HG03442 (cell line): ENCODE results near the gene RAD51B.
A peak's percentile ranks its signal among the peaks of the same experiment; 100 is the strongest.

Source experiments
- ATAC-seq: cut with Tn5 transposase; IDR thresholded peaks from one replicate; pipeline ENCODE4 v1.9.1; 2021; ENCODE audit warnings: mild to moderate bottlenecking, moderate library complexity; ENCODE audit not compliant: unreplicated experiment

RAD51B gene

DNA sequence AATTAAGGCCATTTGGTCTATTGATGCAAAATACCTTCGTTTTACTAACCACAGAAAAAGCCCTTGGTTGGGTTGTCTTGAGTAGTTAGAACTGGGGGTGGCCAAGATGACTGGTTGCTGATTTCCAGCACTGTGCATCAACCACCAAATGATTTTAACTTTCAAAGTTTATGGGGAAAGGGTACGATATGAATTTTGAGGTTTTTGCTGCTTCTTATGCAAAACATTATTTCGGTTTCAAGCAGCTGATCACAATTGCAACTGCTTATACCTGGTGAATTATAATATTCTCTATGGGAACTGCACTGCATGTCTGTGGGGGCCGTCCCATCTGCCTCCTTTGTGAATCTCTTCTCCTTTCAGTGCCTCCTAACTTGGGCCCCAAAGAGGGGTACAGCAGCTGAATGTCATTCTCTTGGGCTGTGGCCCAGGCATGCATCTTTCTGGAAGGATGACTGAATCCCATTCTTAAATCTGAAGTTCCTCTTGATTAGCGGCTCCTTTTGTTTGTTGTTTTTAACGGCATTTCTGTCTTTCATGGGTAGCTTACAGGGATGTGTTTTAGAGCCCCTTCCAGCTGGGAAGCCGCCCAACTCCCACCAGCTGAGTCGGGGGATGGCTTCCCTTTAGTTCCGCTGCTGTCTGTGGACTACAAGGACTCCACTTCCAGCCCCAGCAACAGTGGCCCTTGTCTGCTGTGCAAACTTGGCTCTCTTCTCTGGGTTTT, 493.5 kb downstream of the RAD51B start:
- peak; percentile 90 for ATAC-seq

GRCh38 chr14:68314642-68315041, 495.1 kb downstream of the RAD51B start:
- no peak for ATAC-seq

DNA sequence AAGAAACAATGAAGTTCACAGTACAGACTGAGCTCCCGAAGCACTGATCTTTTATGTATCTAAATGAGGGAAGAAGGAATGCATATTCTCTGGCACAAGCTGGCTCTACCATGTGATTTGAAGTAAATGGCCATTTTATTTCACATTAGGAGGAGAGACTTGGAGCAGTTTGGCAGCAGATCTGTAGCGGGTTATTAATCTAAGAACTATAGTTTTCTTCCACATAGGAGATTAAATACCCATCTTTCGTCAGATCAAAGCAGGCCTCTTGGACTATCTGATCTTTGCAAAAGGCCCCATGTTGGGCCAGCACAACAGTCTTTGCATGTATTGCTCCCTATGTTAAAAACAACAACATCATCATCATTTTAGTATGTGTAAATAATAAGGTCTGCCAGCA, 495.5 kb downstream of the RAD51B start:
- no peak for ATAC-seq

DNA sequence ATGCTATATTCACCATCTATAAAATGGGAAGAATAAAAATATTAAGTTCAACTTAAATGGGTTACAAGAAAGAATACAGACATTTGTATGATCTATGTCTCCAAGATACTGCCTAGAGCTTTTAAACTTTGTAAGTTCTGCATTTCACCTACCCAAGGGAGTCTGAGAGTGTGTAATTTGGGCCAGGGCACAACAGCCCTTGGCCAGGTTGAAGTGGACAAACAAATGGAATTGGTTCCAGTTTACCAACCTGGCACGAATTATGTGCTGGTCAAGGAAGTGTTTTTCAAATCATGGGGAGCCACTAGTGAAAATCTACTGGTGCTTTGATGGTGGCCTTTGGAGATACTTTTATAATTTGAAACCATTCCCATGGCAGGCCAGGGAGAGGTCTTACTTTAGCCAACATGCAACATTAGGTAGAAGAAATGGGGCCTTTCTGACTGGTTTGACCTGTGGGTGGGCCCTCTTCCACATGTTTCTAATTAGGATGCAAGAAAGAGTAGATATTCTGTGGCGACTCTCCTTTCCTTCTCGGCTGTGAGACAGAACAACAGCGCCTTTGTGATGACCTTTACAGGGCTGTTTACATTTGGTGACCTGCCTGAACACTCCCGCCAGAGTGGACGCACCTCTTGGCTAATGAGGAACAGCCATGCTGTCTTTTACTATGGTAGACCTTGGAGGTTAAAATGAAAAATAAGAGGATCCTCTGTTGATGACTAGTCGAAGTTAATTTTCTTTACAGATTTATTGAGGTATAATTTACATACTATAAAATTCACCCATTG, 496.7 kb downstream of the RAD51B start:
- ATAC-seq = no peak

DNA sequence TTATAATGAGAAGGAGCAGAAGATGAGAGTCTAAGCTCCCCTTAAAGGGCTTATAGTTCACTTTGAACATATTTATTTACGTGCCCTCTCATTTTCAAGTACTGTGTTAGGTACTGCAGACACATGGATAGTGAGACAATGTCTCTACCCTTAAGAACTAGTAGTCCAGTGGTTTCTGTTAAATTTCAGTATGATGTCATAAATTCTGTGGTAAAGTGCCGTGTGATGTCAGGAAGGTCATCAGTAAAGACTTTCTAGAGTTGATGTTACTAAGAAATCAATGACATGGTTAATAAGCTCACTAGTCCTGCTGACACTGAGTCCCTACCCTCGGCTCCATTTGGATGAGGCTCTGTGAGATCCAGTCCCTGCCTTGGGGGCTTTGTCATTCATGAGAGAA, 497.7 kb downstream of the RAD51B start:
- no peak for ATAC-seq

- no peak for ATAC-seq
Measured at GRCh38 chr14:68318828-68319227, 499.2 kb downstream of the RAD51B start.

GRCh38 chr14:68320495-68320894, 500.9 kb downstream of the RAD51B start:
- no peak for ATAC-seq

DNA sequence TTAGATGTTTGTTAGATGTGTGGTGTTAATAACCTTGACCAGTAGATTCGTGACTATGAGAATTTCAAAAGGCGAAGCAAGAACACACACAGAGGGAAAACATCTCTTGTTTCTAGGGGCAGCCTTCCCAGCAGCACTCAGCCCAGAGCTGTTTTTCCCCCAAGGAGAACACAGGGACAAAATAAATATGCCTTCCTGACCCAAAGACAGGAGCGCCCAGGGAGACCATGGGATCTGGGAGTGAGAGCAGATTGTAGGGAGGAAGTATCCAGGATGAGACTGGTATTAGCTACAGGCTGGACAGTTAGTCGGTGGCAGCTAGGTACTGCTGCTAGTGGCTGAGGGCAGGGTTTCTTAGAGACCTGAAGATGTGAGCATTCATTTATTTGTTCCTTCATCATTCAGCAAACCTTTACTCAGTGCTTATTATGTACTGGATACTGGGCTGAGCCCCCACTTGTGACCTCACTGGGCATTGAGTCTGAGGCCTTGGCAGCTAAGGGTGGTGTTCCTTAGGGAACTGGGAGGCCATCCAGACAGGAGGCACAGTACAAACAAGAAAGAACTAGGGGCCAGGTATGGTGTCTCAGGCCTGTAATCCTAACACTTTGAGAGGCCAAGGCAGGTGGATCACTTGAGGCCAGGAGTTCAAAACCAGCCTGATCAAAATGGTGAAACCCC, 503.5 kb downstream of the RAD51B start:
- no peak for ATAC-seq

DNA sequence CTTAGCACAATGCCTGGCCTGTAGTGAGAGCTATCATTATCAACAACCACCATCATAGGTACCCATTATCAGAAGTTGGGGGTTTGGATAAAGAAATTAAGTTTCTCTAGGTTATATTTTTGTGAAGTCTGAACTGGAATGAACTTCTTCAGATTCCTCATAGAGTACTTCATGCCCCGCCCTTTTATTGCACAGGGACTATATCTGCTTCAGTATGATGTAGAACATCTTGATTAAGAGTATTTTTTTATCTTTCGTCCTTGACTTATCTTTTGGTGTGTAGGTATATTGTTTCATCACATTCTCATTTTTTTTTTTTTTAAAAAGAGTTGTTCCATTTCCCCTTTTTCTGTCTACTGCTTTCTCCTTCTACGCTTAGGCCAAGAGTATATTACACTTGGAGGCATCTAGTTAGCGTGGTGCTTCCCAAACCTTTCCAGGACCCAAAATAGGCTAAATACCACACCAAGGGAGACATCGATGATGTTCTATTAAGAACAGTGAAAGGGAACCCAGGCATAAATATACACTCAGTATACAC, 505.8 kb downstream of the RAD51B start:
- ATAC-seq = no peak

GRCh38 chr14:68327231-68327630, 507.7 kb downstream of the RAD51B start:
- no peak for ATAC-seq

DNA sequence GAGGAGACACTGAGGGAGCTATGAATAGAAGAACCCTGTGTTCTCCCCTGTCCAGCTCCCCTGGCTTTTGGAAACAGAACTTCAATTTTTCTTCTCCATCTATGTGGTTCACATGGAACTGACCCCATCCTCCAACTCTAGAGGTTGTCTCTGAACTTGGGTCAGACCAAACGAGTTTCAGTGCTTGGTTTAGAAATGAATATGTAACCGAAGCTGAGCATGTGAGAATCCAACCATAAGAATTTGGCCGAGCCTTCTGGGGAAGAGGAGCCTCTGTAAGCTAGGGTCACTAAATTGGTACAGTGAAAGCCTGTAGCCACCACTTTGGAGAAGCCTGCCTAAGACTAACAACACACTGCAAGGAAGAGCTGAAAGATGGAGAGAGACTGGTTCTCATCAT, 508.9 kb downstream of the RAD51B start:
- ATAC-seq = peak; percentile 64

DNA sequence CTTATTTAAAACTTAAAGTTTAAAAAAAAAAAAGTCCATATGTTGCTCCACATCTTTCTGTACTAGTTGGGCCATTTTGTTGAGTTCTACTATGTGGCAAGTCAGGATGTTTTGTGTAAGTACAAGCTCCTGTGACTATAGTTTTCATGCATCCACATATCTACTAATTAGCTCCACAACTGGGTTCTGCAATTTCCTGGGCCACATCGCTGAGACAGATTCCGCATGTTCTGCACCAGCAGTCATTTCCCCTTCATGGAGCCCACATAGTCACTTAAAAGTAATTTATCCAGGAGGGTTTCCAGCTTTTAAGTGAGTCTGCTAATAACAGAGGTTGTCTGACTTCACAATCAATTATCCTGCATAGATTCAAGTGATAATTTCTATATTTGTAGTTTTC, 511.8 kb downstream of the RAD51B start:
- no peak for ATAC-seq

DNA sequence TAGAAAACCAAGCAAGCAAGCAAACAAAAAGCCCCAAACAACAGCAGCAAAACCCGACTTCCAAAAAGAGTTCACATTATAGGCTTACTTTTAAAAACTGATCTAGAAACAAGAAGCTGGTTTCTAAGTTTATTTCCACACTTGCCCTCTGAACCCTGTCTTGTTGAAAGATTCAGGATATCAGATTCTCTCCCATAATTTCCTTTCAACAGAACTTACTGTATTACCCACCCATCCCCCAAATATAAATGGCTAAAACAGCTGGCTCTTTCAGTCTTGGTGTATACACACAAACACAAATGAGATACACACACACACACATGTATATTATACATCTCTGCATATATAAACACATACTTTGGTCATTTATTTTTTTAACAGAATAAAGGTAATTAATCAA, 512.4 kb downstream of the RAD51B start:
- no peak for ATAC-seq

GRCh38 chr14:68333262-68333661, 513.7 kb downstream of the RAD51B start:
- no peak for ATAC-seq

DNA sequence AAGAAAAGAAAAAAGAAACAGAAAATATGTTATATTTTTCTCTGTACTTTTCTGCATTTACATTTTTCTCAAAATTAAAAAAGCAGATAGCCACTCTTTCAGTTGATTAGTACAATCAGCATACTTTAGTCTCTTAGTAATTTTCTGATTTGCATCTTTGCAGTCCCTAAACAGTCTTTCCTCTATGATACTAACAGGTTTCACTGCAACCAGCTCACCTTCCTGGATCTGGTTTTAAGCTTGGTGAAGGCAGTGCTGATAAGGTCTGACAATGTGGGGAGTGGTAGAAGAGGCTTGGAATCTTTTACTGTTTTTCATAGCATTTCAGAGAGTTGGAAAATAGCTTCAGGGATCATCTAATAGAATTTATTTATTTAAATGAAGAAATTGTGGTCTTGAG, 515.7 kb downstream of the RAD51B start:
- ATAC-seq = no peak

DNA sequence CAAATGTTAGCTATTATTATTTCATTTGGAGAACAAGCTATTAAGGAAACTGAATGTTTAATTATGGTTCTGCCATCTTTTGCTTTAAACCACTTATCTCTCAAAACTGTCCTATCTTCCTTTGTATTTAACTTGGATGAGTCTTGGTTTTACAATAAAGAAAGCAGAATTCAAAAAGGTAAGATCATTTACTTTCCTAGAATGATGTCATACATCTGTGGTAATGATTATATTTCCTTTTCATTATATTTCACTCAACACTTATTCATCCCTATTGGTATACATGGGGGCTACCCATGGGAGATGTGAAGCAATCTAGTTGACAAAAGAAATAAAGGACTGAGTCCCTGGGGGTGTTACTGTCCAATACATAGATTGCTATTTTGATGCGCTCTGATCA, 516.6 kb downstream of the RAD51B start:
- no peak for ATAC-seq

GRCh38 chr14:68337279-68337678, 517.7 kb downstream of the RAD51B start:
- no peak for ATAC-seq

GRCh38 chr14:68340262-68340661, 520.7 kb downstream of the RAD51B start:
- ATAC-seq = no peak

- ATAC-seq = peak; percentile 47
Measured at GRCh38 chr14:68341411-68342212, 522.0 kb downstream of the RAD51B start.

DNA sequence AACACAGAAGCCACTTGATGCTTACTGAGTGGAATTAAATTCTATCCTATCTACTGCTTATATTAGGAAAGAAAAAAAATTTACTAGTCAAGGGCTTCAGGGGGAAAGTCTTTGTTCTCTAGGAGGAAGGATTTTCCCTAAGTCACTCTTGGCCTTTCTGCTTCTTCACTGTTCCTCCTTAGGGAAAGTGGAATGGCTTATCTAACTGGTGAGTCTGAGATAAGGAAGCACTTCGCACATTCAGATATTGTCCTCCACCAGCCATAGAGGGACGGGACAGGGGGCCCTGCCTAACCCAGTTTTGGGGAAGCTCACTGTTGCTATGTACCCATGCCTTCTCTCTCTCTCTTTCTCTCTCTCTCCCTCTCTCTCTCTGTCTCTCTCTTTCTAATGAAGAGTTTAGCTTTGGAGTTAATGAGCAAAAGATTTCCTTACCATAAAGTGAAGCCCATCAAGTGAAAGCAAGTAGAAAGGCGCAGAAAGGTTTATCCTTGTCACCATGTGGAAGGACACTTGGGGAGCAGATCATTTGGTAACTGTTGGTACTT, 522.7 kb downstream of the RAD51B start:
- ATAC-seq = no peak
